SH-SY5Y (cell line): ENCODE data around the gene EIF1AD.

Experiments used
- GATA2 ChIP-seq: IDR thresholded peaks from 2 replicates; pipeline ENCODE4 v1.6.1; 2011; ENCODE audit warnings: mild to moderate bottlenecking, low read depth, low read length
- GATA3 ChIP-seq: IDR thresholded peaks from 2 replicates; pipeline ENCODE4 v1.6.1; 2011; ENCODE audit warnings: low read depth, mild to moderate bottlenecking, low read length, moderate library complexity

The EIF1AD gene

DNA sequence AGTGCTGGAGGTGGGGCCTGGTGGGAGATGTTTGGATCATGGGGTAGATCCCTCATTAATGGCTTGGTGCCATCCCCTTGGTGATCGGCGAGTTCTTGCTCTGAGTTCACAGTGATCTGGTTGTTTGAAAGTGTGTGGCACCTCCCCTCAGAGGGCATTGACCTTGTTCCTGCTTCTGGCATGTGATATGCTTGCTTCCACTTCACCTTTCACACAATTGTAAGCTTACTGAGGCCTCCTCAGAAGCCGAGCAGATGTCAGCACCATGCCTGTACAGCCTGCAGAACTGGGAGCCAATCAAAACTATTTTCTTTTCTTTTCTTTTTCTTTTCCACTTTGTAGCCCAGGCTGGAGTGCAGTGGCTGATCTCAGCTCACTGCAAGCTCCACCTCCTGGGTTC is 35.4 kb upstream of the EIF1AD start:
- TF ChIP-seq GATA2 (no peak), GATA3 (no peak)

DNA sequence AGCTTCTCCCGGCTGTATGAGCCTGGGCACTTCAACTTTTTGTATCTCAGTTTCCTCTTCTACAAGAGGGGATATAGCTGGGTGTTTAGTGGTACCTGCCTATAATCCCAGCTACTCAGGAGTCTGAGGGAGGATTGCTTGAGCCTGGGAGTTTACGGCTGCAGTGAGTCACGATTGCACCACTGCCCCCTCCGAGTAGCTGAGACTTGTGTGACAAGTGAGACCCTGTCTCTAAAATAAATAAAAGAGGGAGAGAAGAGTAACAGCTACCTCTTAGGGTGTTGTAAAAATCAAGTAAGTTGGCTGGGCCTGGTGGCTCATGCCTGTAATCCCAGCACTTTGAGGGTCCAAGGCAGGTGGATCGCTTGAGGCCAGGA is 34.4 kb upstream of the EIF1AD start:
- TF ChIP-seq GATA2 (no peak), GATA3 (no peak)

DNA sequence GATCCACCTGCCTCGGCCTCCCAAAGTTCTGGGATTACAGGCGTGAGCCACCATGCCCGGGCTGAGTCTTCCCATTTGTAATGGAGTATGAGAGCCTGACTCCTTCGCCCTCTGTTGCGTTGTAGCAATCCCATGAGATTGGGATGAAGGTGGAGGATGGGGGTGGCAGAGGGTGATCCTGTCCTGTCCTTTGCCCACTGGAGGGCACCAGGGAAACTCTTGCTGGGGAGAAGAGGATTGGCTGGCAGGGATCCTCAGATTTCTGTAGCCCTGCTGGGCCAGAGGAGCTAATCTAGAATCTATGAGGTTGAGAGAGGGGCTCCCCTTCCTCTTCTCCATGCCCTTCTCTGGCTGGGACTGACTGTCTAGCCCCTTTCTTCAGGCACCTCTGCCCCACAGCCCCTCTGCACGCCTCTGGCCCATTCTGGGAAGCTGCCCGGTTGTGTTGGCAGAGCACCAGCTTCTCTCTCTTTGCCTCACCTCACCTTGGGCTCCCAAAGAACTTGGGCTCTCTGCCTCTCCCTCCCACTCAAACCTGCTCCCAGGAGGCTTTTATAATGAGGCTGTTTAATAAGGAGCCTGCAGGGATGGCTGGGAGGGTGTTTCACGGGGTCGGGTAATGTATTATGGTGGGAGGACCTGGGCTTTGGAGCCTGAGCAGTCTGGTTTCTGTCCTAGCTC is 33.8 kb upstream of the EIF1AD start:
- TF ChIP-seq GATA3 = no peak
- TF ChIP-seq GATA2 = no peak

DNA sequence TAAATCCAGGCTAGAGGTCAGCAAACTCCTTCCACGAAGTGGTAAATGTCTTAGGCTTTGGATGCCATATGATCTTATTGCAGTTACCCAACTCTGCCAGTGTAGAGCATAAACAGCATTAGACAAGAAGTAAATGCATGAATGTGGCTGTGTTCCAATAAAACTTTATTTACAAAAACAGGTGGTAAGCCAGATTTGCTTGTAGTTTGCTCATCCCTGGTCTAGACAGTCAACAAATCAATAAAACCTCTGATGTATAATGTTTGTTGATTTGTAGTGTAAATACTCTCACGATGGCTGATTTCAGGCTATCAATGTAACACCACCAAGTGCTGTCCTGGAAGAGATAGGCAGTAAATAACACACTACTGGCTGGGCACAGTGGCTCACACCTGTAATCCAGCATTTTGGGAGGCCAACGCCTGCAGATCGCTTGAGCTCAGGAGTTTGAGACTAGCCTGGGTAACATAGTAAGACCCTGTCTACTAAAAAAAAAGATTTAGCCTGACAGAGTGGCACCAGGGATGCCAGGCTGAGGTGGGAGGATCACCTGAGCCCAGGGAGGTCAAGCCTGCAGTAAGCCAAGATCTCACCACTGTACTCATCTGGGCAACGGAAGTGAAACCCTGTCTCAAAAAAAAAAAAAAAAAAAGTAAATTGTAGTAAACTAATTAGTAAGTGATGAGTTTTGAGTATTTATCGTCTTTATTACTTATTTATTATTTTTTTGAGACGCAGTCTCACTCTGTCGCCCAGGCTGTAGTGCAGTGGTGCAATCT is 31.2 kb upstream of the EIF1AD start:
- no peak for TF ChIP-seq GATA2
- no peak for TF ChIP-seq GATA3

DNA sequence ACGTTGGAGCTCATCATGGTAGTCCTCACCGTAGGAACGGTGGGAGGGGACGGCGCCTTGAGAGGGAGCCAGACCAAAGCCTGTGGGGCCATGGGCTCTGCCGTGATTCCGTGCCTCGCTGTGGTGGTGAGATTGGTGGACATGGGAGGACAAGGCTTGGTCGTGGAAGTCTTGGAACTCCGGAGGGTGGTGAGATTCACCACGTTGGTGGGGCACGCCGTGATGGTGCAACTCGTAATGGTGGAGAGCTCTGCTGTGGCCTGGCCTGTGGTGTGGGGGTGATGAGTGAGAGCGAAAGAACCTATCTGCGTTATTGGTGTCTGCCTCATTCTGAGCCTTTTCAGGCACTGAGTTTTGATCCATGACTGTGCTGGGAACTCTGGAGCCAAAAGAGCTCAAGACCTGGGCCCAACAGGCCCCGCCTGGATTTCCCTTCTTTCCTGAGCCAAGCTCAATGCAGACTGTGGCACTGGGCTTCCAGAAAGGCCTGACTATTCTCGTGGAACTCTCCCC is 24.1 kb upstream of the EIF1AD start, which contains the start of gene CATSPER1:
CATSPER1 (minus strand) TSS at position 463 of the 513 bp plus-strand sequence; CDS start at position 363, 100 bp downstream.
- TF ChIP-seq GATA3 (no peak), GATA2 (no peak)

DNA sequence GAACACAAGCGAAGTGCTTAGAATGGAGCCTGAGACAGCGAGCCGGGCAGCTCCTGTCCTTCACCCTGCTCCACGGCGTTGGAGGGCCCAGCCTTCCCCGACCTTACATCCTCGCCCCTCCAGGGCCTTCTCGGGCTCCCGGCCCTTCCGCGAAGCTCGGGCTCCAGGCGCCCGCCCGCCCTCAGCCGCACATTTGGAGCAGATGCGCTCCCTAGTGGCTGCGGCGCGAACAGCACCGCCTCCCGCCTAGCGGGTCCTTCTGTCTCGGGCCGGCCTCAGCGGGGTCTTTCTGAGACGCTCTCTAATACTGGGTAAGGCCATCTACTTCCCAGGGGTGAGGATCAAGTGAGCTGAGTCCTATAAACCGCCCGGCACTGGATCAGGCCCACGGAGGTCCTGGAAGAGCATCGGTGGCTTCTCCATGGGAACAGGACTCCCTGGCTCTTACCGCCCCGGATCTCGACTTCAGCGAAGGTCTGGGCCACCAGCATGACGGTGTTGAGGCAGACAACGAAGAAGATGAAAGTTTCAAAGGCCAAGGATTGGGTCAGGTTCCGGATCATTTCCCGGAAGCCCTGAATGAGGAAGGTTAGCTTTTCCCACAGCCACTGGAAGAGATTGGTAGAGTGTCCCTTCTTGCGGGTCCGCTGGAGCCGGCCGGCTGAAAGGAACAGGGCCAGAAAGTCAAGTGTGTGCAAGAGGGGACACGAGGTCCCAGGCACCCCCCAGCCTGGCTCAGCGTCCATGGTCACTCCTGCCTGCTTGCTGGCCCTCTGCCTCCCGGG is 20.6 kb upstream of the EIF1AD start:
- no peak for TF ChIP-seq GATA2

DNA sequence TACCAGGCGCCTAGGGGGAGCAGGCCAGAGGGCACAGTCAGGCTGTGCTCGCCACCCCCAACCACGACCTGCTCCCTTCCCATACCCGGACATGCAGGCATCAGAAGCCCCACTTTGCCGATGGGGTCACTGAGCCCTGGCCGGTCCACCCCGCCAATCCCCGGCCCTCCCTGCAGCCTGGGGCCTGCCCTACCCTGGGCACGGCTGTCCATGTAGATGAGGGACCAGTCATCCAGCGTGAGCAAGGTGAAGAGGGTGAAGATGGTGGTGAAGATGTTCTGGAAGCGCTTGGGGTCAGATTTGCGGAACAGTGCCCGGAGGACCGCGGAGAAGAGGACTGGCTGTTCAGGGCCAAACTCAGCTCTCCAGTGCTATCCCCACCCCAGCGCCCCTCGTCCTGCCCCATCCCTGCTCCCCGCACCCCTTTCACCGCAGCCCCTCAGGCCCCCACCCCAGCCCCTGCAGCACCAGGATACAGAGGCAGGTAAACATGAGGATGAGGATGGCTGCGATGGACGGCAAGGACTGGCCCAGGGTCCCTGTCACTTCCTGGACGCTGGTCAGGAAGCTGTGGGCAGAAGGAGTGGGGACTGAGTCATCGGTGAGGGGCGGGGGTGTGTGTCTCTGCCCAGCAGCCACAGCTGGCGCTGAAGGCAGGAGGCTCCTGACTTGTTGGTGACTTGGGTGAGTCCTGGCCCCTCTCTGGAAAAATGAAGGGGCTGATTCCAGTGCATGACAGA is 18.8 kb upstream of the EIF1AD start:
- TF ChIP-seq GATA3 (no peak), GATA2 (no peak)

DNA sequence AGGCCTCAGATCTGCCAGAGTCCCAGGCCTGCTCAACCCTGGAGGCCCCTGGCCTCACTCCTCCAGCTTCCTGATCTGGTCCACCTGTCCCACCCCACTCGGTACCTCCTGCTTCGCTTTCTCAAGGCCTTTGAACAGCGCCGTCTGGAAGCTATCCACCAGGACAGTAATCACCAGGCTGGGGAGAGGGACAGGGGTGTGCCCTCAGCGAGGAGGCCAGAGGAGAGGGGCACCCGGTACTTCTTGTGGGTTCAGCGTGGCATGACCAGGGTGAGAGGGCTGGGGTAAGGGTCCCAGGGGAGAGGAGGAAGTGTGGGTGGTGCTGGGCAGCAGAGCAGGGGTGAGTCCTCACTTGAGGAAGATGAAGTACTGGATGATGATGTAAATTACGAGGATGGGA is 18.3 kb upstream of the EIF1AD start:
- no peak for TF ChIP-seq GATA3
- no peak for TF ChIP-seq GATA2

DNA sequence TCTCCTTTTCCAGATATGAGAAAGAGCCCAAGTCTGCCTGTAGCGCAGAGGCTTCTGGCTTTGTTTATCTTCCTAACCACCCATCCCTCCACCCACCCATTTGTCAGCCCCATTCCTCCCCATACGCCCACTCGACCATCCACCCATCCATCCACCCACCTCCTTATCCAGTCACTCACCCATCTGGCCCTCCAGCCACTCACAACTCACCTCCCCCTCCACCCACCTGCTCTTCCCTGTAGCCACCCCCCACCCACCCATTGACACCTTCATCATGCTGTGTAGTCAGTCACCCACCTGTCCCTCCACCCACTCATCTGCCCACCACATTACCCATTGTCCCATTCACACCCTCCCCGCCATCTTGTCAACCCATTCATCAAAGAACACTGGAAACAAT is 15.4 kb upstream of the EIF1AD start:
- TF ChIP-seq GATA2 = no peak
- no peak for TF ChIP-seq GATA3

DNA sequence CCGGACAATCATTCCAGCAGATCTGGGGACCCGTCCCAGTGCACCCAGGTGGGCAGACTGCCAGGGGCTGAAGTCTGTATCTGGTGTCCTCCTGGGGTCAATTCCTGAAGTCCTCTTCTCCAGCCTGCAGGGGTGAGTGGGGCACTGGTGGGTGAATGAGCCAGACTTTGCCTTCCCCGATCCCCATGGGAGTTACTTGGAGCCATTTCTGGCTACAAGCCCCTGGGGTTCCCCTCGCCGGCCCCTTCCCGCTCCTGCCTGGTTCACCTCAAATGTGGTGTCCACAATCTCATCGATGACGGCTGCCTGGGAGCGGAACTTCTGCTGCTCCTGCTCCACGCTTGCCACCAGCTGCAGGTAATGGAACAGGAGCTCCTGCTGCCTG is 14.8 kb upstream of the EIF1AD start:
- TF ChIP-seq GATA3 (no peak), GATA2 (no peak)

DNA sequence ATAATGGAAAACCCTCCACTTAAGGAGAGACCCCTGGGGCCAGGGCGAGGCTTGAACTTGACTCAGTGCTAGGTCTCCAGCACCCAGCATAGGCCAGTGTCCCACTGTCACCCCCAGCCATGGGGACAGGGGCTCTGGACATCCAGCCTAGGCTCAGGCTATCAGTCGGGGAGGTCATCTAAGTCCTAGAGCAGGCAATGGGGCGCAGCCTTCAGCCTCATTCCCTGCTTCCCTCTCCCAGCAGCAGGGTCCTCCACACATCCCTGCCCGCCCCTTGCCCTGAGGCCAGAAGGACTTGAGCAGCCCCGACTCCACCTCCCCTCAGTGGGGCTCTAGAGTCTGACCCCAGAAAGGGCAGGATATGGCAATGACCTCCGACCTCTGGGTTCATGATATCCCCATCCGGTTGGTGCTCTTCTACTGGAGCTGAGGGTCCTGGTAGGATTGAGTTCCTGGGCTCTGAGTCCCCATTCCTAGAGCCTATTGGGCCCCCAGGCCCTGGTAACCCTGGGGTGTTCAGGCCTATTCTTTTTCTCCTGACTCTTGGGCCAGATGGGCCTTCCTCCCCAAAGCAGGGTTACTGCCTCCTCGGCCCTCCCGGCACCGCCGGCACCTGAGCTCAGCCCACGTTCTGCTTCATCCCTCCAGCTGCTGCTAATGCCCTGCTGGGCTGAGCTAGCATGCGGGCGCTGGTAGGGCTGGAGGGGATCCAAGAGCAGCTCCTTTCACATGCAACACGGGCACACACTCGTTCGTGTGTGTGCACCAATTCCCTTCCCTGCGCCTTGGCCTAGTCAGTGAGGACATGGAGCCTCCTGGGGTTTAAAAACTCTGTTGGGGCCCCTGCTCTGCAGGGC is 14.2 kb upstream of the EIF1AD start:
- TF ChIP-seq GATA3 (no peak), GATA2 (no peak)

DNA sequence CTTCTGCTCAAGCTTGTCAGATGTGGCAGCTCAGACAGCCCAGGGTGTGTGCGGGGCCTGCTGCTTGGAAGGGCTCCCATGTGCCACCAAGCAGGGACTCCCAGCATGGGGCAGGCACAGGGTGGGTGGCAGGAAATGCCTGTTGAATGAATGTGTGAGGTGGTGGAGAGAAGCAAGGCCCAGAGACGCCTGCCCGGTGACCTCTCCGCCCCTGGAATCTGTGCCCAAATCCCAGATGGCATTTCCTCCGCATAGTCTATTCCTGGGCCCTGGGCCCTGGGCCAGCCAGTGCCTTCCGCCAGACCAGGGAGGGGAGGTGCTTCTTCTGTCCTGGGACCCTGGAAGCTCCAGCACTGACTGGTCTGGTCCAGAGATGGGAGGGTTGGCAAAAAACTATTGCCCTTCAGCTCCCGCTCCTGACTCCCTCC is 13.5 kb upstream of the EIF1AD start:
- no peak for TF ChIP-seq GATA3
- no peak for TF ChIP-seq GATA2
